LHCN-M2 (cell line): ENCODE measurements around the gene GNG14. TPM values are rescaled to one million over a fixed set of nuclear protein-coding genes. Genes with fewer than 3 reads are reported as not detected.
"Not testable (repeated sequence)": the region's sequence is repeated elsewhere in the genome, so short reads cannot be mapped to it uniquely, and the experiment has no call there.

Experiments
- DNase-seq: peaks from one replicate; pipeline ENCODE4 v3.0.0-alpha.2; 2012; ENCODE audit warnings: low read depth
- total RNA-seq: library from RNA; depleted of rRNA; stranded (reverse); fragments of >200 nt; gene quantifications from 2 replicates; pipeline ENCODE4 v1.2.3, GENCODE V29; 2014

The GNG14 gene
- total RNA-seq, 1 experiment from 2014 or later = not detected

- peak; percentile 93 for DNase-seq
These were observed 8.9 kb downstream of the GNG14 start, which contains the start of gene FBXW9 for GRCh38 chr19:12696366-12697335. TSS of gene FBXW9 (minus strand) at chr19:12696631. CDS start at chr19:12696581, 50 bp downstream.

GRCh38 chr19:12697425-12697824 lies 9.6 kb downstream of the GNG14 start:
- DNase-seq = not testable (repeated sequence)

- no peak for DNase-seq
These were observed 10.3 kb downstream of the GNG14 start for GRCh38 chr19:12698138-12698537.

GRCh38 chr19:12701596-12702282 lies 13.9 kb downstream of the GNG14 start:
- DNase-seq = no peak

GRCh38 chr19:12703046-12703445 lies 15.2 kb downstream of the GNG14 start:
- DNase-seq = peak; percentile 57

GRCh38 chr19:12705169-12705568 lies 17.4 kb downstream of the GNG14 start:
- no peak for DNase-seq

- no peak for DNase-seq
These were observed 18.0 kb downstream of the GNG14 start for GRCh38 chr19:12705654-12706331.

- DNase-seq = no peak
These were observed 18.5 kb downstream of the GNG14 start for GRCh38 chr19:12706332-12706718.

GRCh38 chr19:12708641-12709040 lies 20.8 kb downstream of the GNG14 start:
- no peak for DNase-seq

GRCh38 chr19:12711187-12711586 lies 23.4 kb downstream of the GNG14 start:
- DNase-seq = no peak

- DNase-seq = not testable (repeated sequence)
These were observed 24.3 kb downstream of the GNG14 start for GRCh38 chr19:12712077-12712476.

GRCh38 chr19:12713304-12713703 lies 25.5 kb downstream of the GNG14 start:
- not testable (repeated sequence) for DNase-seq

- no peak for DNase-seq
These were observed 27.3 kb downstream of the GNG14 start for GRCh38 chr19:12715102-12715501.

- no peak for DNase-seq
These were observed 28.1 kb downstream of the GNG14 start for GRCh38 chr19:12715929-12716328.

GRCh38 chr19:12720296-12720695 lies 32.5 kb downstream of the GNG14 start:
- DNase-seq = no peak

- DNase-seq = peak; percentile 46
These were observed 33.3 kb downstream of the GNG14 start for GRCh38 chr19:12720851-12721655.

GRCh38 chr19:12721656-12722565 lies 34.1 kb downstream of the GNG14 start:
- DNase-seq = peak; percentile 71

- DNase-seq = peak; percentile 99
These were observed 35.0 kb downstream of the GNG14 start for GRCh38 chr19:12722566-12723380.

- peak; percentile 17 for DNase-seq
These were observed 35.5 kb downstream of the GNG14 start for GRCh38 chr19:12723381-12723640.
